GM18507 (cell line): ENCODE measurements around the gene GPR151.

Experiments used
- DNase-seq: peaks from one replicate; pipeline ENCODE4 v3.0.0; 2011; ENCODE audit warnings: low read depth; ENCODE audit not compliant: insufficient read length; ENCODE audit errors: extremely low spot score
- FAIRE-seq: peaks from 2 replicates; lab custom pipeline; 2011; peaks lifted over from hg19 to GRCh38; lab: Jason Lieb, UNC

GPR151 gene

GRCh38 chr5:146523698-146524097, 7.7 kb upstream of the GPR151 start:
- FAIRE-seq (no peak), DNase-seq (no peak)

- FAIRE-seq (no peak), DNase-seq (no peak)
Measured at GRCh38 chr5:146521403-146522106, 5.6 kb upstream of the GPR151 start.

GRCh38 chr5:146520731-146521130, 4.7 kb upstream of the GPR151 start:
- DNase-seq (no peak), FAIRE-seq (no peak)

GRCh38 chr5:146519554-146519953, 3.6 kb upstream of the GPR151 start:
- DNase-seq (no peak), FAIRE-seq (no peak)

- FAIRE-seq (no peak), DNase-seq (no peak)
Measured at GRCh38 chr5:146515473-146516150, 378 bp downstream of the GPR151 start.

- FAIRE-seq (no peak), DNase-seq (no peak)
Measured at GRCh38 chr5:146514575-146514974, 1.4 kb downstream of the GPR151 start.

- DNase-seq, result no peak
- FAIRE-seq, result no peak
Measured at GRCh38 chr5:146513462-146513861, 2.5 kb downstream of the GPR151 start.

- FAIRE-seq, result no peak
Measured at GRCh38 chr5:146510559-146511125, 5.3 kb downstream of the GPR151 start.

GRCh38 chr5:146507428-146507827, 8.6 kb downstream of the GPR151 start:
- FAIRE-seq (no peak), DNase-seq (no peak)

More at GRCh38 chr5:146510559-146511125, 5.3 kb downstream of the GPR151 start:
- no peak for DNase-seq

GRCh38 chr5:146499680-146500079, 16.3 kb downstream of the GPR151 start:
- FAIRE-seq (no peak), DNase-seq (no peak)

- no peak for DNase-seq
- no peak for FAIRE-seq
Measured at GRCh38 chr5:146494656-146495055, 21.3 kb downstream of the GPR151 start.

GRCh38 chr5:146490089-146490843, 25.7 kb downstream of the GPR151 start:
- FAIRE-seq, result no peak
- no peak for DNase-seq

GRCh38 chr5:146484714-146485391, 31.1 kb downstream of the GPR151 start:
- FAIRE-seq, result no peak
- no peak for DNase-seq

GRCh38 chr5:146482775-146483174, 33.2 kb downstream of the GPR151 start:
- no peak for FAIRE-seq
- DNase-seq, result no peak

- DNase-seq (no peak), FAIRE-seq (no peak)
Measured at GRCh38 chr5:146475906-146476305, 40.1 kb downstream of the GPR151 start.

- FAIRE-seq, result no peak
- DNase-seq, result no peak
Measured at GRCh38 chr5:146475190-146475780, 40.7 kb downstream of the GPR151 start.

- no peak for DNase-seq
- FAIRE-seq, result peak; percentile 46
Measured at GRCh38 chr5:146474065-146474464, 41.9 kb downstream of the GPR151 start.

- FAIRE-seq (no peak), DNase-seq (no peak)
Measured at GRCh38 chr5:146467760-146468159, 48.2 kb downstream of the GPR151 start.
